DOHH2 (cell line): Measurements from ENCODE around the gene ANKS1B.
A peak's percentile ranks its signal among the peaks of the same experiment; 100 is the strongest.

ENCODE experiments used
- H3F3A ChIP-seq: fragments of 200-600 bp; sonication (generic), shearing (Covaris generic); 2 replicates; pipeline ENCODE4 v1.6.0; 2016; ENCODE audit warnings: antibody characterized with exemption, mild to moderate bottlenecking; ENCODE audit not compliant: control insufficient read depth, insufficient read depth
- H3K27ac ChIP-seq: fragments of 200-600 bp; sonication (generic); 2 replicates; pipeline ENCODE4 v1.5.1; 2014; ENCODE audit warnings: low read depth, mild to moderate bottlenecking, low read length, moderate library complexity
- H3K27me3 ChIP-seq: fragments of 200-600 bp; sonication (generic); 2 replicates; pipeline ENCODE4 v1.6.1; 2014; ENCODE audit warnings: mild to moderate bottlenecking, low read length, mixed read lengths; ENCODE audit not compliant: control insufficient read depth
- H3K36me3 ChIP-seq: fragments of 200-600 bp; sonication (generic); 2 replicates; pipeline ENCODE4 v1.6.1; 2014; ENCODE audit warnings: mild to moderate bottlenecking, low read length, moderate library complexity, mixed read lengths; ENCODE audit not compliant: control insufficient read depth
- H3K4me1 ChIP-seq: fragments of 200-600 bp; sonication (generic); 2 replicates; pipeline ENCODE4 v1.6.1; 2014; ENCODE audit warnings: mild to moderate bottlenecking, low read length, mixed read lengths; ENCODE audit not compliant: control insufficient read depth
- H3K4me2 ChIP-seq: fragments of 200-600 bp; sonication (generic); 2 replicates; pipeline ENCODE4 v1.6.0; 2014; ENCODE audit warnings: mild to moderate bottlenecking, low read length, moderate library complexity
- H3K4me3 ChIP-seq: fragments of 200-600 bp; sonication (generic); 2 replicates; pipeline ENCODE4 v1.5.1; 2014; ENCODE audit warnings: mild to moderate bottlenecking, low read length, mixed read lengths
- H3K79me2 ChIP-seq: fragments of 200-600 bp; sonication (generic); 2 replicates; pipeline ENCODE4 v1.6.1; 2014; ENCODE audit warnings: mild to moderate bottlenecking, low read length, mixed read lengths; ENCODE audit not compliant: control insufficient read depth
- H3K9me2 ChIP-seq: fragments of 200-600 bp; sonication (generic); replicated peaks from 2 replicates; pipeline ENCODE4 v1.6.1; 2014; ENCODE audit warnings: mild to moderate bottlenecking, low read length, mixed read lengths; ENCODE audit not compliant: control insufficient read depth
- H3K9me3 ChIP-seq: fragments of 200-600 bp; sonication (generic); 2 replicates; pipeline ENCODE4 v1.6.1; 2014; ENCODE audit warnings: antibody characterized with exemption, low read length, mixed read lengths; ENCODE audit not compliant: control insufficient read depth, insufficient read depth
- H4K20me1 ChIP-seq: fragments of 200-600 bp; sonication (generic); 2 replicates; pipeline ENCODE4 v1.6.0; 2014; ENCODE audit warnings: low read depth, mild to moderate bottlenecking, antibody characterized with exemption, low read length, moderate library complexity; ENCODE audit not compliant: control insufficient read depth, insufficient read depth
- EZH2phosphoT487 ChIP-seq: fragments of 200-600 bp; sonication (generic); IDR thresholded peaks from 2 replicates; pipeline ENCODE4 v1.6.1; 2017; ENCODE audit warnings: borderline replicate concordance, mild to moderate bottlenecking, antibody characterized with exemption, low read length, moderate library complexity, mixed read lengths
- TF ChIP-seq, protein P1 (sequence below): fragments of 200-600 bp; sonication (generic); IDR thresholded peaks from one replicate; pipeline ENCODE4 v1.5.1; 2014; ENCODE audit warnings: antibody characterized with exemption, mild to moderate bottlenecking, low read depth, low read length; ENCODE audit not compliant: poor library complexity, severe bottlenecking

Gene ANKS1B

DNA sequence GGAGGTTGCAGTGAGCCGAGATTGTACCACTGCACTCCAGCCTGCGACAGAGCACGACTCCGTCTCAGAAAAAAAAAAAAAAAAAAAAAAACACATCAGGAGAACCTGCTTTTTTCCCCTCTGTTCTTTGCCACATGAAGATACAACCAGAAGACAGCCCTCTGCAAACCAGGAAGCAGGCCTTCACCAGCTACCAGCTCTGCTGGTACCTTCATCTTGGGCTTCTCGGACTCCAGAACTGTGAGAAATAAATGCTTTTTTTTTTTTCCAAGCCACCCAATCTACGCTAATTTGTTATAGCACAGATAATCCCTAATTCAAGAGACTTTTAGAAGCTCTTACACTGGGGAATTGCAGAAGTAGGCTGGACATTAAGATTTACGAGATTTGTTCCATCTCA, 216.0 kb downstream of the ANKS1B start:
- no peak for TF ChIP-seq EZH2phosphoT487
- TF ChIP-seq, protein P1, sequence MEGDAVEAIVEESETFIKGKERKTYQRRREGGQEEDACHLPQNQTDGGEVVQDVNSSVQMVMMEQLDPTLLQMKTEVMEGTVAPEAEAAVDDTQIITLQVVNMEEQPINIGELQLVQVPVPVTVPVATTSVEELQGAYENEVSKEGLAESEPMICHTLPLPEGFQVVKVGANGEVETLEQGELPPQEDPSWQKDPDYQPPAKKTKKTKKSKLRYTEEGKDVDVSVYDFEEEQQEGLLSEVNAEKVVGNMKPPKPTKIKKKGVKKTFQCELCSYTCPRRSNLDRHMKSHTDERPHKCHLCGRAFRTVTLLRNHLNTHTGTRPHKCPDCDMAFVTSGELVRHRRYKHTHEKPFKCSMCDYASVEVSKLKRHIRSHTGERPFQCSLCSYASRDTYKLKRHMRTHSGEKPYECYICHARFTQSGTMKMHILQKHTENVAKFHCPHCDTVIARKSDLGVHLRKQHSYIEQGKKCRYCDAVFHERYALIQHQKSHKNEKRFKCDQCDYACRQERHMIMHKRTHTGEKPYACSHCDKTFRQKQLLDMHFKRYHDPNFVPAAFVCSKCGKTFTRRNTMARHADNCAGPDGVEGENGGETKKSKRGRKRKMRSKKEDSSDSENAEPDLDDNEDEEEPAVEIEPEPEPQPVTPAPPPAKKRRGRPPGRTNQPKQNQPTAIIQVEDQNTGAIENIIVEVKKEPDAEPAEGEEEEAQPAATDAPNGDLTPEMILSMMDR = no peak
- Histone ChIP-seq H3K9me2 (no peaks in the 10 kb centered on the region), H3F3A (no peaks in the 10 kb centered on the region), H3K4me1 (peaks cover 22% of the 10 kb centered on the region), H3K79me2 (no peaks in the 10 kb centered on the region), H3K27ac (no peak overlapping the region), H3K9me3 (peaks cover 6% of the 10 kb centered on the region; the same call in 1 of the 2 replicates), H3K4me2 (no peak overlapping the region), H3K4me3 (no peak overlapping the region), H4K20me1 (no peaks in the 10 kb centered on the region), H3K36me3 (peaks cover 6% of the 10 kb centered on the region; the same call in 1 of the 2 replicates), H3K27me3 (no peaks in the 10 kb centered on the region)

DNA sequence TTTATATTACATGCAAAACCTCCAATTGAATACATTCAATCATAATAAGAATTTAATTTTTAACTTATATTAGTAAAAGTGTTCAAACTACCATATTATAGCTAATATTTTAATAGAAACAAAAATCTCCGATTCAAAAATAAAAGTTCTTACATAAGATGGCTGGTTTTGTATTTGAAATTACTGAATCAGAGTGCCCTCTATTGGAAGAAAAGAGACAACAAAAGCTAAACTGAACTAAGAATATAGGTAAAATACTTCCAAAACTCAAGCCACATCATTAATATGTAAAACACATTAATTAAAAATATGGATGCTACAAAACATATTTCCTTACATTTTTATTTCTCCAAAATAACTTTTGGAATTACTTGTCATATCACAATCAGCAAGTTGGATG, 216.9 kb downstream of the ANKS1B start:
- H3K9me3 ChIP-seq = peaks cover 4% of the 10 kb centered on the region; the same call in 1 of the 2 replicates
- H3K4me3 ChIP-seq = no peak overlapping the region
- no peaks in the 10 kb centered on the region for H3F3A ChIP-seq
- no peak overlapping the region for H3K27ac ChIP-seq
- no peaks in the 10 kb centered on the region for H3K79me2 ChIP-seq
- peaks cover 6% of the 10 kb centered on the region; the same call in 1 of the 2 replicates for H3K36me3 ChIP-seq
- H3K4me2 ChIP-seq = no peak overlapping the region
- H3K9me2 ChIP-seq = no peaks in the 10 kb centered on the region
- no peak for TF ChIP-seq EZH2phosphoT487
- TF ChIP-seq, protein P1 = peak; percentile 53
- no peaks in the 10 kb centered on the region for H3K27me3 ChIP-seq
- H4K20me1 ChIP-seq = no peaks in the 10 kb centered on the region
- H3K4me1 ChIP-seq = peaks cover 20% of the 10 kb centered on the region

DNA sequence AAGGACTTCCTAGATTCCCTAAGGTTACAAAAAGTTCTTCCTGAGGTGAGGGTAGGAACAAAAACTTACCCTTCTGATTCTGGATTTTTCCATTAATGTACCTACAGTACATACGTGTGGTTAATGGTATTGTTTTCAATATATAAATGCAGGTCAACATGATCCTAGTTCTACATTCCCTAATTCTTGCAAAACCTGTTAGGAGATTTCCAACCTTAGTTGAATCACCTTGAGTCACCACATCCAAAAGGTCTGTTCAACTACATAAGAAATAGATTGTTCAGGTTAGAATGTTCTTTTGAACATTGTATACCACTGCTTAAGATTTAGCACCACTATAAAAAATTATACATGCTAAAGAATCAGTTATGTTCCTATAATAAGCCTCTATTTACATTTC, 218.3 kb downstream of the ANKS1B start:
- Histone ChIP-seq H3K4me2 (no peak overlapping the region), H3K9me2 (no peaks in the 10 kb centered on the region), H3K4me3 (no peak overlapping the region), H3K79me2 (no peaks in the 10 kb centered on the region), H3F3A (no peaks in the 10 kb centered on the region), H3K27ac (no peak overlapping the region), H4K20me1 (no peaks in the 10 kb centered on the region), H3K4me1 (peaks cover 7% of the 10 kb centered on the region), H3K36me3 (no peaks in the 10 kb centered on the region), H3K9me3 (no peaks in the 10 kb centered on the region), H3K27me3 (no peaks in the 10 kb centered on the region)
- TF ChIP-seq, protein P1 = no peak
- no peak for TF ChIP-seq EZH2phosphoT487
